LNCAP (cell line): ENCODE data around the gene CCNQ.

ENCODE experiments used
- TF ChIP-seq, protein P1 (sequence below): fragments of 450-650 bp; IDR thresholded peaks from 2 replicates; pipeline ENCODE4 v1.5.1; 2017; ENCODE audit warnings: mild to moderate bottlenecking

Gene CCNQ

DNA sequence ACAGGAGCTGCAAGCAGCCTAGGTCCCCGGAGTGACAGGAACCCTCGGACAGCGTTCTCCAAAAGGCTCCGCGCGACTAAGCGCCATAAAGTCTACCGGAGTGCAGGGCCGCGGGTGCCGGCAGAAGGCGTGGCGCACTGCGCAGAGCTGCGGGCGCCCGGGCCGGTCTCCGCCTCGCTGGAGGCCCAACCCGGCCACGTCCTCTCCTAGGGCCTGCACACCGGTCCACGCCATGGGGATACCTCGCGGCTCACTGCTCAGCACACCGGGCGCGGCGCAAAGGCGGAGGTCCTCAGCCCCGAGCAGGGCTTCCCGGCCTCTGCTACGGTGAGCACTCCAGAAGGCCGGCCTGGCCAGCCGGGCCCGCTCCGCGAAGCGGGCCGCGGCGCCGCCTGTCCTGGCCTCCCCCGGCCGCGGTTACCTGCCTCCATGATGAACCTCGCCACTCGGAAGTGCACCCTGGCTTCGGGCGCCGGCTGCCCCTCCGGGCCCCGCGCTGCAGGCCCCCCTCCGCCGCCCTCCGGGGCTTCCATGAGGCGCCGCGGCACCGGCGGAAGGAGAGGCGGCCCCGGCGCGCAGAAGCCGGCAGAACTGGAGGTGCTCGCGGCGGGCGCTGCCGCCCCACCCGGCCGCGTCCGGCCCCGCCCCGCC is at the start of gene CCNQ:
Gene CCNQ, minus strand, starts transcription at position 599 of the 651 bp plus-strand sequence. Its CDS starts 66 bp downstream, at position 533.
- TF ChIP-seq, protein P1, sequence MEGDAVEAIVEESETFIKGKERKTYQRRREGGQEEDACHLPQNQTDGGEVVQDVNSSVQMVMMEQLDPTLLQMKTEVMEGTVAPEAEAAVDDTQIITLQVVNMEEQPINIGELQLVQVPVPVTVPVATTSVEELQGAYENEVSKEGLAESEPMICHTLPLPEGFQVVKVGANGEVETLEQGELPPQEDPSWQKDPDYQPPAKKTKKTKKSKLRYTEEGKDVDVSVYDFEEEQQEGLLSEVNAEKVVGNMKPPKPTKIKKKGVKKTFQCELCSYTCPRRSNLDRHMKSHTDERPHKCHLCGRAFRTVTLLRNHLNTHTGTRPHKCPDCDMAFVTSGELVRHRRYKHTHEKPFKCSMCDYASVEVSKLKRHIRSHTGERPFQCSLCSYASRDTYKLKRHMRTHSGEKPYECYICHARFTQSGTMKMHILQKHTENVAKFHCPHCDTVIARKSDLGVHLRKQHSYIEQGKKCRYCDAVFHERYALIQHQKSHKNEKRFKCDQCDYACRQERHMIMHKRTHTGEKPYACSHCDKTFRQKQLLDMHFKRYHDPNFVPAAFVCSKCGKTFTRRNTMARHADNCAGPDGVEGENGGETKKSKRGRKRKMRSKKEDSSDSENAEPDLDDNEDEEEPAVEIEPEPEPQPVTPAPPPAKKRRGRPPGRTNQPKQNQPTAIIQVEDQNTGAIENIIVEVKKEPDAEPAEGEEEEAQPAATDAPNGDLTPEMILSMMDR, result no peak

DNA sequence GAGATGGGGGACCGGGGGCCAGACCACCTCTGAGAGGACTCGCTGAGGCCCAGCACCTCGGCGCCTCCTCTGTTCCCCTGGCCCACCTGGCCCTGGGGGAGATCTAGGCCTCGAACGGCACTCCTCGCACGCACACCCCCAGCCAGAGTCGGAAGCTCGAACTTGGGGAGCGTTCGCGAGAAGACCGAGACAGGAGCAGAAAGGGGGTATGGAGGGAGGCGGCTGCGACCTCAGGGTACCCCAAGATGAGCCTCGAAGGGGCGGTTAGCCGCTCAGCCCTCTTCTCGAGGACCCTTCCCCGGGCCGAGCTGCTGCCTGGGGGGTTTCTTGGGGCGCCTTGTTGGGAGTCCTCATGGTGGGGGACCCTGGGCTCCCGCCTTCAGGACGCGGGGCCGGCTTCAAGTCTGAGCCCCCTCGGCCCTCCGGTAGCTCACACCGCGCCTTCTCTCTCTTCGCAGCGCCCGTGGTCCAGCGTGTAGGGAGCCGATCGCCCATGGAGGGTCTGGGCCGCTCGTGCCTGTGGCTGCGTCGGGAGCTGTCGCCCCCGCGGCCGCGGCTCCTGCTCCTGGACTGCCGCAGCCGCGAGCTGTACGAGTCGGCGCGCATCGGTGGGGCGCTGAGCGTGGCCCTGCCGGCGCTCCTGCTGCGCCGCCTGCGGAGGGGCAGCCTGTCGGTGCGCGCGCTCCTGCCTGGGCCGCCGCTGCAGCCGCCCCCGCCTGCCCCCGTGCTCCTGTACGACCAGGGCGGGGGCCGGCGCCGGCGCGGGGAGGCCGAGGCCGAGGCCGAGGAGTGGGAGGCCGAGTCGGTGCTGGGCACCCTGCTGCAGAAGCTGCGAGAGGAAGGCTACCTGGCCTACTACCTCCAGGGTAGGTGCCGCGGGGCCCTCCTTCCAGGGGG is 48.8 kb upstream of the CCNQ start:
- TF ChIP-seq, protein P1, result no peak

DNA sequence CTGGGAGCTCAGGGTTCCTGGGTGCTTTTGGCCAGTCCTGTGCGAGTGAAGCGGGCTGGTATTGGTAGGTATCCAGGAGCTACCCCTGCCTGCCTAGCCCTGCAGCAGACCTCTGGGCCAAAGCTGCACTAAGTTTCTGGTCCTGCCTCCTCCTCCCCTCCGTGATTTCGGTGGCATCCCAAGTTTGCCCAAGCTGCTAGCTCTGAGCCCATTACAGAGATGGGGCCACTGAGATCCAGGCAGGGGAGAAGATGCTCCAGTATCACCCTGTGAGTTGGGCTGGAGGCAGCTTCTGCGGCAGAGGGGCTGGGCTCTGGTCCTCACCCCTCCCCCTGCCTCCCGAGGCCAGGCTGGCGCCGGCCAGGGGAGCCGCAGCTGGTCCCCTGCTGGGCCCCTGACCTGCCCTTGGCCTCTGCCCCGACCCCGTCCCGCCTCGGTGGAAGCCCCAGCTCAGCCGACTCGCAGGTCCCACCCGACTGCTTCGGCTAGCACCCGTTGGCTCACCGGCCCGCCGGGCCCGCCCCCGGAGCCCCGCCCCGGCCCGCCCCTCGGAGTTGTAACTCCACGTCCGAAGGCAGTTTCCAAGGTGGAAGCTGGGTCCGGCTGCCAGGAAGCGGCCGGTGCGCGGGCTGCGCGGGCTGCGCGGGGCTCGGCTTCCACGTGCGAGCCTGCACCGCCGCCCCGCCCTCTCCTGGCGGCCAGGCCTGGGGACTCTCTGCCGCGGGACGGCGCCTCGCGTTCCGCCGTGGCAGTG is 47.9 kb upstream of the CCNQ start, which contains the start of gene DUSP9:
Gene DUSP9, plus strand, starts transcription at position 584 of the 754 bp plus-strand sequence. CDS start 751 bp downstream, outside the sequence.
- TF ChIP-seq, protein P1, result no peak

DNA sequence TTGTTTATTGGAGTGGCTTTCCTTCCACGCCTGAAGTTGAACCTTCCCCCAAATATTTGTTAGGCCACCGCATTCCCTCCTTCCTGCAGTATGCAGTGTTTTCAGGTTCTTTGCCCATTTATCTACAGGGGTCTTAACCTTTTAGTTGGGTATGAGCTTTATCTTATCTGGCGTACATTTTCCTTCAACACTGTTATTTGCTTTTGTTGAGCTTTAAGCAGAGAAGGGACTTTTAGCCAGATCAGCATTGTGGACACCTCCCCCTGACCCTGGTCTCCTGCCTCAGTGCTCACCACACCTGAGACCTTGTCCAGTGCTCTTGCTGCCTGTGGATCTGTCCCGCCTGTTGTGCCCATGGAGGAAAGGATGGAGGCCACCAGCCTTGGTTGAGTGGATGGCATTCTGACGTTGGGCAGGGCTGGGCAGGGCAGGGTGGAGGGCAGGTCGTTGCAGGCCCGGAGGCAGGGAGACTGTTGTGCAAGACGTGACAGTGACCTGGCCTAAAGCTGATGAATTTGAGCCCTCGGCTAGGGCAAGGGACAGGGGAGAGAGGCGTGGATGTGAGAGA is 47.1 kb upstream of the CCNQ start:
- TF ChIP-seq, protein P1, result no peak

DNA sequence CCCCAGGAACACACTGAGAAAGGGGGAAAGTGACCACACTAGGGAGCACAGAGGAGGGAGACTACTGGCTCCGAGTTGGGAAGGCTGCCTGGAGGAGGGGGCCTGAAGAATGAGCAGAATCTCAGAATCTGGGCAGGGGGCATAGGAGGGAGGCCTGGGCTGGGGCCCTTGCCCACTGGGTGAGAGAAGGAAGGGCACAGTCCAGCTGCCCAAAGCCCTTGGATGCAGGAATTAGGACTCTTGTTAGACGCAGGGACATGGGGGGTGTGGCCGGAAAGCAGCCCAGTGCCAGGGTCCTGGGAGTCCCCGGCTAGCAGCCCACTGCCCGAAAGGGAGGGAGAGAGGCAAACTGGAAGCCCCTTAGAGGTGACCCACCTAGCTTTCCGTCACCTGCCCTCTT is 46.2 kb upstream of the CCNQ start:
- TF ChIP-seq, protein P1, result no peak

DNA sequence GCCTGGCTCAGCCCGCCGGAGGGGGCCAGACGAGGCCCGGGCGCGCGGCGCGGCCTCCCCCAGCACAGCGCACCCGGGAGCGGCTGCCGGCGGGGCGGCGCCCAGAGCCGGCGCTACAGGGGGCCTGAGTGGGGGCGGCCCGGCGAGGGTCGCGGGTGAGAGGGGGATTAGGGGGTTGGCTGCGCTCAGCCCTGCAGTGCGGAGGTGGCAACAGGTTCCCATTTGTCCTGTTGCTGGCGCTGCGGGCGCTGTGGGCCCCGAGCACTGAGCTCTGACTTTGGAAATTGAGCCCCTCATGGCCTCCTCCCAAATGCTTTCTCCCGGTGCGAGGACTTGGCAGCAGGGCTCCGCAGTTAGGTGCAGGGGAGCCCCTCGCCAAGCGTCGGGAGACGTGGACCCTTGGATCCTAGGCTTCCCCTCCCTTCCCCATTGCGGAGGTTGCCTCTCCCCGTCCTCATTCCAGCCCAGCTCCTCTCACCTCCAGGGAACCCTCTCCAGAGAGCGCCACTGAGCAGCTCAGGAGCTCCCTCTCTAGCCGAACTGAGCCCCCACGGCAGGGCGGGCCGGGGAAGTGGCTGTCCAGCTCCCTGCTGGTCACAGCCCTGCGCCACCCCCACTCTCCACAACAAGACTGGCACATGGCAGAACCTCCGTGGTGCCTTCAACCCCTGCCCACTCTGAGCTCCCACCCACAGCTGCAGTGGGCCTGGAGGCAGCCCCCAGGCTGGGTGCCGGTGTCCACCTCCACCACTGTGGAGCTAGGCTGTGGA is 45.6 kb upstream of the CCNQ start:
- TF ChIP-seq, protein P1, result no peak
